Stimulated activated CD4-positive, alpha-beta T cell treated with anti-CD3 and anti-CD28 coated beads, TNF-alpha, amount 100 ng/mL, for 24 hours (primary cell): ENCODE measurements around the gene PHPT1.
"Not testable (repeated sequence)": the region's sequence is repeated elsewhere in the genome, so short reads cannot be mapped to it uniquely, and the experiment has no call there.

Experiments
- DNase-seq, 3 experiments: peaks; one replicate each; pipeline ENCODE4 v3.0.0-alpha.2; 2020; ENCODE audit warnings: low read depth in 3 of 3

PHPT1 gene

DNA sequence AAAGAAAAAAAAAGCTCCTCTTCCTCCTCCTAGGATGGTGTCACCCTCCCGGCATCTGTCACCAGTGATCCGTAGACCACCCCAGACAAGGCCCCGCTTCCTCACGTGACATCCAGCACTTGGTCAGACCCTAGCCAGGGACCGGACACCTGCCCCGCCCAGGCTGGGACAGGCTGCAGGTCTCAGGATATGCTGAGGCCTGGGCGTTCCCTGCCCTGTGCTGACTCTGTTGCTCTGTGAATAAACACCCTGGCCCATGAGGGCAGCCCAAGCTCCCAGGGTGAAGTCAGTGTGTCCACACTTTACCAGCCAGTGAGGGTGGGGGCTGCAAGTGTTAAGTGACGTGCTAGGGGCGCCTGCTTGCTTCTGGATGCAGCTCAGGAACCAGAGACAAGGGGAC is 11.3 kb downstream of the PHPT1 start:
- no peak for DNase-seq

DNA sequence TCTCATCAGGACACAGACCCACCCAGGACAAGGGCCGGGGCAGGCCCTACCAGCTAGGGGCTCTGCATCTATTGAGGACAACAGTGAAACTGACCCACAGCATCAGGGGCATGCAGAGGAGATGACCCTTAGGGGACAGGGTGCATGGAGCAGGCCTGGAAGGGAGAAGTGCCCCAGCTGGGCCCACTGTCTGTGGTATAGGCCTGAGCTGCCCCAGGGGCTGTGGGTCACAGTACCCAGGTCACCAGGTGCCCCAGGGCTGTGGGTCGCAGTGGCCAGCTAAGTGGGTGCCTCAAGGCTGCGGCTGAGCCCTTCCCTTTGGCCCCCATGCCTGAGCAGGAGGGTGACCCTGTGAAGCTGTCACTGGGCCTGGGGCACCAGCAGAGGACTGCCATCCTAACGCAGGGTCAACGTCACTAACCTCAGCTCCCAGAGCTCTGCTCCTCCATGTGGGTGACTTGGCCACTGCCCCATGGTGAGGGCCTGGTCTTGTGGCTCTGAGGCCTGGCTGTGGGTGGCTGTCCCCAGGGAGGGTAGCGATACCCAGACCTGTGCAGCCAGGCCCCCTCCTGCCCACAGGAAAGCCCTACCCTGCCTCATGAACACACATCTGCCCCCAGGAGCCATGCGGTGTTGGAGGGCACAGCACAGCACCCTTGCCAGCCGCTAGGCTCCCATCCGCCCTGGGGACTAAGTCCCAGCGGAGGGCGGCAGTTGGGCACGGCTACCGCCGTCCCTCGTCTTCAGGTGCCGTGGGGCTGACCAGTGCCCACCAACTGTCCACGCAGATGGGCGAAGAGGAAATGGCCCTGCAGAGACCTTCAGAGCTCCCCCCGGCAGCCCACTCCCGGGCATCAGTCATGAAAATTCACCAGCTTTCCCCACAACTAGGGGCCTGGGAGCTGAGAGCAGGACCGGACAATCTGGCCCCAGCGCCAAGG is 12.0 kb downstream of the PHPT1 start:
- no peak for DNase-seq

DNA sequence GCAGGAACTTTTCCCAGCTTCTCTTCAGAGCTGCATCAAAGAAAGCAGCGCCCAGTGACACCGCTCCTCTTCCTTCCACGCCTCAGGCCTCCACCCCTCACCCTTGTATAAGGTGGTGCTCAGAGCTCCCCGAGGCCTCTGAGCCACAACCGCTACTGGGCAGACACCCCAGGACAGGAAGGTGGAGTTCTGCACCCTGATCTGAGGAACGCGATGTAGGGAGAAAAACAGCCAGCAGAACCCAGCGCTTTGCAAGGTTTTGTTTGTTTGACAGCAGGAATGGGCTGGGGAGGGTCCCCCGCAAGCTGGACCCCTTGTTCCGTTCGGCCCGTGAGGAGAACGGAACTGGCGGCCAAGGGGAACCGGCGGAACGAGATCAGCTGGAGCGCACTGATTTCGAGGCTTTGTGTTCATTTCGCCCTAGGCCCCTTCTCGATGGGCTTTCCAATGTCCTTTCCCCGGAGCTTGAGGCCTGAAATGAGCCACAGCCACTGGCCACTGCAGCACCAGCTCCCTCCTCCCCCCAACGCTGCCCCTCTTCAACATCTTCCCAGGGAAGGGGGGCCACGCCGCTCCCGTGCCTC is 12.8 kb downstream of the PHPT1 start:
- DNase-seq, result no peak

DNA sequence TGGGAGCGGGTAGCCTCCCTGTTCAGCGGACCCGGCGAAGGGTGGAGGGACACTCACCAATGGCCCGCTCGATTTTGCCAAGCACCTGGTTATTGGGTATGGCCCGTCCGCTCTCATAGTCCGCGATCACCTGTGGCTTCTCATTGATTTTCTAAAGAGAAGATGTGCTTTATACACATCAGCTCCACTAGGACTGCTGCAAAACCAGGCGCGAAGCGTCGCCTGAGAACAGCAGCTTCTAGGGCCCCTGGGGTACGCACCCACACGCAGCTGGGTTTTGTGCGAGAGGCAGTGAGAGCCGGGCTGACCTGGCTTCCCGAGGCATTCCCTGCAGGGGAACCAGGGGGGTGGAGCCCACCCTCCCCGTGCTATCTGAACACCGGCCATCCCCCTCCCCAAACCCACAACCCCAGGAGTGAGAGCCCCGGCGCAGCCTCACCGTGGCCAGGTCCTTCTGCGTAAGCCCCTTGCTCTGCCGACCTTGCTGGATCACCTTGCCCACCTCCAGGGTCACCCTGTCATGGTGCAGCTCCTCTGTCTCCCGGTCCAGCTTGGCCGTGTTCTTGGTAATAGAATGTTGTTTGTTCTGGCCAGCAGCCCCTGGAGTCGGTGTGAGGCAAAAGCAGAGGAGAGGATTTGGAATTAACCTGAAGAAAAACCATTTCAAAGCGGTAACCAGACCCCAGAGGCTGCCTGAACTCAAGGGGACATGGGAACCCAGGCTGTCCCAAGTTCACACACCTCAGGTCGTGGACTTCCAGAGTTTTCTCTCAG is 13.8 kb downstream of the PHPT1 start:
- DNase-seq, result no peak

DNA sequence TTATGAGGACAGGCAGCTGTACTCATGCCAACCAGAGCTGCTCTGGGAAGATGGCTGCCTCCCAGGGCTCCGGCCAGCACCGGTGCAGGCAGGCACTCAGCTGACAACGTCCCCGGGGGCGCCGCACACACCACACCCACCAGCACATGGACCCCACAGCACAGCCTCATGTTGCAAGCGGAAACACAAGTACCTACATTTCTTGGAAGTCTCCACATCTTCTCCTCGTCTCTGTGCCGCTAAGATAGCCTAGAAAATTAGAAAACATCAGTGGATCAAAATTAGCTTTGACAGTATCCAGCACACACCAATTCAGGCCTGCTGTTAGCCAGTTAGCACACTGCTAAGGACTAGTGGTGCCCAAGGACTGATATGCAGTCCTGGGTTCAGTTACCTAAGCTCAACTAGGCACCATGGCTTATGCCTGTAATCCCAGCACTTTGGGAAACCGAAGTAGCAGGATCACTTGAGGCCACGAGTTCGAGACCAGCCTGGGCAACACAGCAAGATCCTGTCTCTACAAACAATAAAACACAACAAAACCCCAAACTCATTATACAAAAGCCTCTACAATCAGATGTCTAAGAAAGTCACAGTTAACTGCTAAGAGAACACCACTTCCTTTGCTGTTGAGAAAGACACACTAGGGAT is 14.5 kb downstream of the PHPT1 start:
- DNase-seq, result no peak

DNA sequence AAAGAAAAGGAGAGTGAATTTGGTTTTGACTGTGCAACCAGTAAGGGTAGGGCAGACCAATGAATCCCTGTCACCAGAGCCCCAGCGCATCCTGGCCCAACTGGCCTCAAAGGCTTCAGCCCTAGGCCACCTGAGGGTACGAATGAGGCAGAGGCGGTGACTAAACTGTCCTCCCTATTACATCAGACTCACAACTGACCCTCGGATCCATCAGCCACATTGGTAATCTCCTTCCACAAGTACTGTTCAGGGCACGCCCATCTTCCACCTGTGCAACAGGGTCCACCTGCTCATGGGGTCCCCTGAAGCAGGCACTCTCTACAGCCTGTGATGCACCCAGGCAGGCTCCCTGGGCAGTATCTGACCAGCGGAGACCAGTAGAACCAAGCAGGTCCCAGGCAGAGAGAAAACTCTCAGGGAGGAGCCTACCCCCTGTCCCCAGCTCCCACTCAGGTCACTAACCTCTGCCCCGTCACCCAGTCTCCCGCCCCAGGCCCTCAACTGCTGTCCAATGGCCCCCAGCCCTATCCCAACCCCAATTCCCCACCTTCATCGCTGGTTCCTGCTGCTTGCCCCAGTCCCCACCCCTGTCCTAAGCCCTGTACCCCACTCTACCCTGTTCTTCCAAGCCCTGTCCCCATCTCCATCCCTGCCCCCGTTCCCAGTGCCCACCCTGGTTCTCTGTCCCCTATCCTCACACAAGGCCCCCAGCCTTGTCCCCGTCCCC is 16.0 kb downstream of the PHPT1 start:
- no peak for DNase-seq

DNA sequence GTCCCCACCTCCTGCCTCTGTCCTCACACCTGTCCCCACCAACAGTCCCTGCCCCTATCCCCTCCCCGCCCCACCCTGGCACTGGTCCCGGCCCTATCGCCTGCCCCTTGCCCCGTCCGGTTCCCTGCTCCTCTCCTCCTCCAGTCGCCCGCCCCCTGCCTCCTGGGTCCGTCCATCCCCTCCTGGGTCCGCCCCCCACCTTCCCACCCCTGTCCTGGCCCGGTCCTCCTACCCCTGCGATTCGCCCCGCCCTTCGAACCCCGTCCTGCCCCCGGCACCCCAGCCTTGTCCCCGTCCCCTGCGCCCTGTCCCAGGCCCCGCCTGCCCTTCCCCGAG is 16.5 kb downstream of the PHPT1 start:
- no peak for DNase-seq

DNA sequence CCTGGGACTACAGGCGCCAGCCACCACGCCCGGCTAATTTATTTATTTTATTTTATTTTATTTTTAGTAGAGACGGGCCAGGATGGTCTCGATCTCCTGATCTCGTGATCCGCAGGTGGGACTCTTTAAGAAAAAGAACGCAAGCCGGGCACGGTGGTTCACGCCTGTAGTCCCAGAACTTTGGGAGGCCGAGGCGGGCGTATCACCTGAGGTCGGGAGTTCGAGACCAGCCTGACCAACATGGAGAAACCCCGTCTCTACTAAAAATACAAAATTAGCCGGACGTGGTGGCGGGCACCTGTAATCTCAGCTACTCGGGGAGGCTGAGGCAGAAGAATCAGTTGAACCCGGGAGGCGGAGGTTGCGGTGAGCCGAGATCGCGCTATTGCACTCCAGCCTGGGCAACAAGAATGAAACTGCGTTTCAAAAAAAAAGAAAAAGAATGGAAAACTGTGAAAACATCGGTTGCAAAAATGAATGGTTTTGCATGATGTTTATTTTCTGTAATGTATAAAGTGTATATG is 17.8 kb downstream of the PHPT1 start:
- not testable (repeated sequence) for DNase-seq

DNA sequence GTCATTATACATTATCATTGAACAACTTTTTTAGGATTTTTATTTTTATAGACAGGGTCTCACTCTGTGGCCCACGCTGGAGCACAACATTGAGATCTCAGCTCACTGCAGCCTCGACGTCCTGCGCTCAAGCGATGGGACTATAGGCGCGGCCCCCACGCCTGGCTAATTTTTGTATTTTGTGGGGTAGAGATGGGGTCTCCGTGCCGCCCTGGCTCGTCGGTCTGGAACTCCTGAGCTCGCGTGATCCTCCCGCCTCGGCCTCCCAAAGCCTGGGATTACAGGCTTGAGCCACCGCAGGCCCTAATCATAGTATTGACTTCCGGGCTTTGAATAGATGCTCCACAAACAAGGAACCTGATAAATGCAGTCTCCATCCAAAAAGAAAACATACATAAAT is 18.3 kb downstream of the PHPT1 start:
- no peak for DNase-seq

DNA sequence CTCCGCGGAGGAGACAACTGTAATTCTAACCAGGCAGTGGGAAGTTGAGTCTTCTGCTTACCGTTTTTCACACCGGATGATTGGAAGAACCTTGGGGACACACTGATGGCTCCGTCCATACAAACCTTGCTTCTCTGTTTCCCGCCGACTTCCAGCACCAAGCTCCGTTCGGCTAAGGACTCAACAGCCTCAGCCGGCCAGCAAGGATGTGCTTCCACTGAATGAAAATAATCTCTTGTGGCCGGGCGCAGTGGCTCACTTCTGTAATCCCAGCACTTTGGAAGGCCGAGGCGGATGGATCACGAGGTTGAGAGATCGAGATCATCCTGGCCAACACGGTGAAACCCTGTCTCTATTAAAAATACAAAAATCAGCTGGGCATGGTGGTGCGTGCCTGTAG is 18.7 kb downstream of the PHPT1 start:
- no peak for DNase-seq

DNA sequence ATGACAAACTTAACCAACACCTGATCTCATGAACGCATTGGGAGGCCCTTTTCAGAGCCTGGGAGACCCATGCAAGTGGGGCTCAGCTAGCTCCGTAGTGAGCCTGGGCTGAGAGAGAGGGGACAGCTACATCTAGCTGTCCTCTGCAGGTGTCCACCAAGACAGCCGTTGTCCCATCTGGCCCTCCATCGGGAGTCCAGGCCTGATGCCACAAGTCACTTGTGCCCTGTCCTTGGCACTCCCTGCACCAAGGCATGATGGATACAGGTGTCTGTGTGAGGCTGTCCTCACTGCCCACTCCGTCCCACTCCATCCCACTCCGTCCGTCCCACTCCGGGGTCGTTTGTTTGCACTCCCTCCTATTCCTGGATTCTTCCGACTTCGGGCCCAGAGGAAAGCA is 19.4 kb downstream of the PHPT1 start:
- no peak for DNase-seq

DNA sequence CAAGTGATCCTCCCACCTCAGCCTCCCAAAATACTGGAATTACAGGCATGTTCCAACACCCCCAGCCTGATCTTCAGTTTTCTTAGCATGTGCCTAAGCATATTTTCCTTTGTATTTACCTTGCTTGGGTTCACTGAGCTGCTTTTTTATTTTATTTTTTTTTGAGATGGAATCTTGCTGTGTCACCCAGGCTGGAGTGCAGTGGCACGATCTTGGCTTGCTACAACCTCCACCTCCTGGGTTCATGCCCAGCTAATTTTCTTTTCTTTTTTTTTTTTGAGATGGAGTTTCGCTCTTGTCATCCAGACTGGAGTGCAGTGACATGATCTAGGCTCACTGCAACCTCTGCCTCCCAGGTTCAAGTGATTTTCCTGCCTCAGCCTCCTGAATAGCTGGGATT is 20.4 kb downstream of the PHPT1 start:
- not testable (repeated sequence) for DNase-seq

DNA sequence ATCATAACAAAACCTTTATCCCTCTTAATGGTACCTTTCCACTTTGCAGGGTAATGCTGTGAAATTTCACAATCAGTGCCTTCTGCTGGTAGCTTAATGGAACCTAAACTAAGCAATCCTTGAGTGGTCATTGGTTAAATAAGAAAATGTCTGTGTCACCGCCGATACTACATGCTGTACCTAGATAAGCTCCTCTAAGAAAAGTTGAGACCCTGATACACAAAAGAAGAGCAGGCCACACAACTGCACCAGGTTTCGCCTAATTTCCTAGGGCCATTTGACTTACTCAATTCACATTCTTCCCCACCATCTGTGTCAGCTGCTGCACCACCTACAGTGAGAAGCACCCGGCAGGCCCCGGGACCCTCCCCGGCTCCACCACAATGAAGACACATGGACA is 25.9 kb downstream of the PHPT1 start:
- no peak for DNase-seq

DNA sequence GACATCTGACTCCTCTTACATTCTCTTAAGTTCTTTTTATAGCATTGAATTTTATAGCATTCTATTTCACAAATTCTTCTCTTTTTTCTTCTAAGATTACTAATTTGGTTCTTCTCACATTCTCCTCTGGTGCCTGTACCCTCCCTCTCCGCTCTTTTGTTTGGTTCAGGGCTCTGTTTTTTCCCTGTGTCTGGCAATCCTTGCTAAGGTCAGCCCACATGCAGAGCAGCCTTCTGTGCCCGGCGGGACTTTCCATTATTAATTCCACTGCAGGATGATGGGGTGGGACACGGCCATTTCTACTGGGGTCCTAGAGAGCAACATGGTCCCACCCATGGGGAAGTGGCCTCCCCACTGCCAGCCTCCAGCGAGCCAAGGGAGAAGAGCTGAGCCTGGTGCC is 27.3 kb downstream of the PHPT1 start:
- DNase-seq, result no peak

DNA sequence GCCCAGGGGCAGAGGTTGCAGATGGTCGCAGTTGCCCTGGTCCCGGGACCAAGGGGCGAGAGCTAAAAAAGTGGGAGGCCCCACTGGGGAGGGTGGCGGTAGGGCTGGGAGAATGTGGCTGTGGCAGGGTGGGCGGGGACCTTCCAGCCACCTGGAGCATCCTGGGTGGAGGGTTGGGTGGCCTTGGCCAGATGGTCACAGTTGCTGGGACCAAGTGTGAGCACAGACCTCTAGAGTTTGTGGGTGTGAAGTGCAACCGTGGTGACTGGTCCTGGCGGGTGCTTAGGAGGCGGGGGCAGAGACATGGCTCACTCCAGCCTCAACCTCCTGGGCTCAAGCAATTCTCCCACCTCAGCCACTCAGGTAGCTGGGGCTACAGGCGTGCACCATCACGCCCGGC is 31.4 kb downstream of the PHPT1 start:
- DNase-seq, result no peak

DNA sequence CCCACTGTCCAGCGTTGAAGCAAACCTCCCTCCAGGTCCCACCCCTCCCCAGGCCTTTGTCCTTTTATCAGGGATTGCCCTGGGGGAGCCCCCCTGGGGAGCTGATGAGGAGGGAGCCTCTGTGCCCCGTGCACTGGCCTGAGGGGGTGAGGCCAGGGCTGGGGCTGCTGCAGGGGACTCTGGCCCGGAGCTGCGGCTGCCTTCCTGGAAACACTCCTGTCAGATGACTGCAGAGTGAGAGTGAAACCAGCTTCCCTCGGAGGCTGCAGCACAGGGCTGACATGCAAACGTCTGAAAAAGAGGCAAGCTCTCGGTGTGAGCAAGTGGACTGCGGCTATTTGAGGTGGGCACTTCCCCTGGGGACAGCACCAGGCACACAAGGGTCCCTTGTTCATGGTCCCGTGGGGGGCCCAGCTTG is 32.5 kb downstream of the PHPT1 start:
- DNase-seq, result peak in 2 of 3 experiments; percentile 46 to 69

DNA sequence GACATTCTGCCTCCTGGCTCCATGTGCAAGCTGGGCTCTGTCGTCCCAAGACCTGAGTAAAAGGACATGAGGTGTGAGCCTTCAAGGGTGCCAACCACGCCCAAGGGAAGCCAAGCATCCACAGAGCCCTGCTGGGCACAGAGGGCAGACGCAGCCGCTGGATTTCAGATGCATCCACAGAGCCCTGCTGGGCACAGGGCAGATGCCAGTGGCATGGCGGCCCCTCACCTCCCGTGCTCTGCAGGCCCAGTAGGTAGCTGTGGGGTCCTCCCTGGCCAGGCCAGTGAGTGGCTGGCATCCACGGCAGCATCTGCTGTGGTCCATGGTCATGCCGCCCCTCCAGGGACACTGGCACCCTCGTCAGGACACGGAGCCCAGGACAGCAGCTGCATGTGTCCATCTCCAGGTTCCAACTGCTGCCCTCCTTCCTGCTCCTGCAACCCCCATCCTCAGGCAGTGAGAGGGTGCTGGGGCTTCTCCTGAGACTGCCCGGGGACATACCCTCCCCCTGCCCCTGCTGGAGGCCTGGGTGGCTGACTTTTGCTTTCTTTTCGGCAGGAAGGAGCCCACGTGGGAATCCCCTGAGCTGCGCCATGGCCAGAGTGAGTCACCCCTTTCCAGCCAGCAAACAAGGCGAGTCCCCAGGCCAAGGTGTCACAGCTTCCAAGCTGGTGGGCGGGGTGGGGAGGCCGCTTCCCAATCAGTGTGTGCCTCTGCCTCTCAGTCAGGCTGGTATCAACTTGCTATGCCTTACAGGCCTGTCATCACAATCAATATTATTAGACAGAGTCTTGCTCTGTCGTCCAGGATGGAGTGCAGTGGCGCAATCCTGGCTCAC is 33.1 kb downstream of the PHPT1 start:
- DNase-seq, result peak; percentile 81 to 94 (median 86)

DNA sequence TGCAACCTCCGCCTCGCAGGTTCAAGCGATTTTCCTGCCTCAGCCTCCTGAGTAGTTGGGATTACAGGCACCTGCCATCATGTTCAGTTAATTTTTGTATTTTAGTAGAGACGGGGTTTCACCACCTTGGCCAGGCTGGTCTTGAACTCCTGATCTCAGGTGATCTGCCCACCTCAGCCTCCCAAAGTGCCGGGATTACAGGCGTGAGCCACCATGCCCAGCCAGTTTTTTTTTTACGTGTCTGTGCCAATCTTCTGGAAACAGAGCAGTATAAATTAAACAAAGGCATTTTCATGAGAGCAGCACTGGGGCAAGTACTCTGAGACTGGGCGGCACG is 33.7 kb downstream of the PHPT1 start:
- not testable (repeated sequence) for DNase-seq

DNA sequence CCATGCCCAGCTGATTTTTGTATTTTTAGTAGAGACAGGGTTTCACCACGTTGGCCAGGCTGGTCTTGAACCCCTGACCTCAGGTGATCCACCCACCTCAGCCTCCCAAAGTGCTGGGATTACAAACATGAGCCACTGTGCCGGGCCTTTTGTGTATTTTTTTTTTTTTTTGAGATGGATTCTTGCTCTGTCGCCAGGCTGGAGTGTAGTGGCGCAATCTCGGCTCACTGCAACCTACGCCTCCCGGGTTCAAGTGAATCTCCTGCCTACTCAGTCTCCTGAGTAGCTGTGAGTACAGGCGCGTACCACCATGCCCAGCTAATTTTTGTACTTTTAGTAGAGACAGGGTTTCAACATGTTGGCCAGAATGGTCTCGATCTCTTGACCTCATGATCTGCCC is 34.5 kb downstream of the PHPT1 start:
- not testable (repeated sequence) for DNase-seq

DNA sequence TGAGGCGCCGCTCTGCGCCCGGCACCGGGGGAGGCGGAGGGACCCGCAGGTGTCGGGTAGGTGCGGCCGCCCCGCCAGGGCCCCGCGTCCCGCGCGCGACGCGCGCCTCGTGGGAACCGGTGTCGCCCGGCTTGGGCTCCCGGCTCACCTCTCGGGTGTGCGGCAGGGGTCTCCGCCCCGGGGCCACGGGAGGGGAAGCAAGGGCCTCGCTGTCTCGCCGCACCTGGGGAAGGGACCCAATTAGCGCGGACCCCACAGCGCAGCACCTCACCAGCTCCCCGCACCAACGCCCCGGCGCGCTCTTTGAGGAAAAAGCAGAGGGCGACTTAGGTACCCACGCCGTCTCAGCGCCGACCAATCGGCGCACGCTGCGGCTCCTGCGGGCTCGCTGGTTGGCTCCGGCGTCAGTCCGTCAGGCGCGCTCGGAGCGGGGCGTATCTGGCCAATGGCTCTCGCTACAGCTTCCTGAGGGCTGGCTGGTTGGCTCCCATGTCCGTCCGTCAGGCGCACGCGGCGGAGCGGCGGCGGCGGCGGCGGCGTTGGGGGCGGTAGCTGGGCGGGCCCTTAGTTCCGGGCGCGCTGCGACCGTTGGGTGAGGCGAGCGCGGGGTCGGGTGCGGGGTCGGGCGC is 36.9 kb downstream of the PHPT1 start, which contains the start of gene TRAF2:
TSS of gene TRAF2 (plus strand) at position 567 of the 629 bp plus-strand sequence. CDS start 12,225 bp downstream, outside the sequence.
- DNase-seq, result peak; percentile 93 to 97 (median 93)
